Erythroblast (primary cell): Measurements from ENCODE around the gene PLXNA3.

Experiments used
- GATA1 ChIP-seq: IDR thresholded peaks from 2 replicates; pipeline ENCODE4 v1.6.1; 2011; ENCODE audit warnings: low read depth, mild to moderate bottlenecking, control low read depth, low read length, moderate library complexity
- POLR2A ChIP-seq: IDR thresholded peaks from 2 replicates; pipeline ENCODE4 v1.6.1; 2011; ENCODE audit warnings: mild to moderate bottlenecking, low read length

DNA sequence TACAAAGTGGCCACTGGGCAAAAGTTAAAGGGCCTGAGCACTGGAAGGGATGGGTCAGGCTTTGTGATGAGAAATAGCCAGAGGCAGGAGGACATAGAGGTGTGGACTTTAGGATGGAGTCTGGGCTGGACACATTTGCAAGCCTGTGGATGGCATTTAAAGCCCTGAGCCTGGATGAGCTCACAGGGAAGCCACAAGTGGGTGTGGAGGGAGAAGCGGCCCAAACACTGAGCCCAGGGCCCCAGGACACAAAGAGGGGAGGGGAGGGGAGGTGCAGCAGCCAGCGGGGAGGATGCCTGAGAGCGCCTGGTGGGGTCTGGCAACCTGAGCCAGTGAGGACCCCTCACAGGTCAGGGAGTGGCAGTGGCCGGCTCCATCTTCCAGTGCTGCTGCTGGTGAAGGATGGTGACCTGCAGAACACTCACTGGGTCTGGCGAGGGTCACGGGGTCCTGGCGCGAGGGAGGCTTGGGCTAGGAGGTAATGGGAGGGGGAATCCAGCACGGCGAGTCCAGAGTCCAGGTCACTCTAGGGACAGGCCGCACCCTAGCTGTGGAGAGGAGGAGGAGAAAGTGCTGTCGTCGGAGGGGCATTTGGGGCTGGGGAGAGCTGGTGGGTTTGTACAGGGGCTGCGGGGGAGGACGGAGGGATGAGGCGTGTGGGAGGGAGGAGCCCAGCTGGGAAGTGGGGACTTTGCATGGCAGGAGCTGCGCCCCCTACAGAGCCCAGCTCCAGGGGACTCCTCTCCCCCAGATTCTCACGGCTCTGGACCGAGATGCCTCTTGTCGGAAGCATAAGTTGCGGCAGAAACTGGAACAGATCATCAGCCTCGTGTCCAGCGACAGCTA lies 14.0 kb downstream of the PLXNA3 start:
- TF ChIP-seq POLR2A, result no peak
- no peak for TF ChIP-seq GATA1
